Measurements from ENCODE around the gene CD164. TPM values are rescaled to one million over a fixed set of nuclear protein-coding genes. Genes with fewer than 3 reads are reported as not detected.
"Not testable (repeated sequence)": the region's sequence is repeated elsewhere in the genome, so short reads cannot be mapped to it uniquely, and the experiment has no call there.

CD164 gene
- total RNA-seq, 4 donors from 2014 or later = 87.2 to 198 (median 166) TPM

GRCh38 chr6:109372130-109372529 lies 10.1 kb downstream of the CD164 start:
- H3K4me1 ChIP-seq = peaks cover 0 to 60% (median 3%) of the 10 kb centered on the region in 3 donors
- peaks cover 9 to 89% of the 10 kb centered on the region in 2 donors for H3K36me3 ChIP-seq
- no peaks in the 10 kb centered on the region for H3K27me3 ChIP-seq
- no peak for ATAC-seq
- no peaks in the 10 kb centered on the region for H3K9me3 ChIP-seq
- H3K4me3 ChIP-seq = no peak overlapping the region
- WGBS, 2 donors (ENCODE audit: low coverage in 1 of 2) = 45 to 63% methylated on average over 2 of the region's 2 CpGs
- TF ChIP-seq POLR2AphosphoS5 (IDR thresholded peaks at IDR 0.05) = no peak
- TF ChIP-seq EP300 (IDR thresholded peaks at IDR 0.05) = no peak
- no peak for TF ChIP-seq POLR2A (IDR thresholded peaks at IDR 0.05)
- no peak for TF ChIP-seq CTCF (IDR thresholded peaks at IDR 0.05)
- H3K27ac ChIP-seq = no peak overlapping the region

GRCh38 chr6:109370792-109371191 lies 11.5 kb downstream of the CD164 start:
- no peak for ATAC-seq
- no peak for TF ChIP-seq CTCF (IDR thresholded peaks at IDR 0.05)
- no peak for TF ChIP-seq EP300 (IDR thresholded peaks at IDR 0.05)
- no peak for TF ChIP-seq POLR2A (IDR thresholded peaks at IDR 0.05)
- TF ChIP-seq POLR2AphosphoS5 (IDR thresholded peaks at IDR 0.05) = no peak
- no peak overlapping the region for H3K27ac ChIP-seq
- no peaks in the 10 kb centered on the region for H3K27me3 ChIP-seq
- H3K4me1 ChIP-seq = peaks cover 0 to 47% (median 3%) of the 10 kb centered on the region in 3 donors
- H3K36me3 ChIP-seq = peaks cover 6 to 89% of the 10 kb centered on the region in 2 donors
- no peak overlapping the region for H3K4me3 ChIP-seq
- no peaks in the 10 kb centered on the region for H3K9me3 ChIP-seq
- 50 to 74% methylated on average over 2 to 3 of the region's 3 CpGs for WGBS, 2 donors (ENCODE audit: low coverage in 1 of 2)

- H3K4me3 ChIP-seq = no peak overlapping the region
- no peak overlapping the region for H3K27ac ChIP-seq
- H3K4me1 ChIP-seq = peaks cover 0 to 47% (median 3%) of the 10 kb centered on the region in 3 donors
- no peak for ATAC-seq
- TF ChIP-seq CTCF (IDR thresholded peaks at IDR 0.05) (no peak), EP300 (IDR thresholded peaks at IDR 0.05) (no peak), POLR2A (IDR thresholded peaks at IDR 0.05) (no peak), POLR2AphosphoS5 (IDR thresholded peaks at IDR 0.05) (no peak)
- 52 to 75% methylated on average over 1 of the region's 1 CpG for WGBS, 2 donors (ENCODE audit: low coverage in 1 of 2)
- peaks cover 6 to 89% of the 10 kb centered on the region in 2 donors for H3K36me3 ChIP-seq
- H3K9me3 ChIP-seq = no peaks in the 10 kb centered on the region
- H3K27me3 ChIP-seq = no peaks in the 10 kb centered on the region
Measured at GRCh38 chr6:109370336-109370735, 11.9 kb downstream of the CD164 start.

GRCh38 chr6:109369728-109370127 lies 12.5 kb downstream of the CD164 start:
- Histone ChIP-seq H3K4me3 (no peak overlapping the region), H3K27ac (no peak overlapping the region), H3K27me3 (no peaks in the 10 kb centered on the region), H3K9me3 (no peaks in the 10 kb centered on the region), H3K4me1 (peaks cover 0 to 47% (median 3%) of the 10 kb centered on the region in 3 donors), H3K36me3 (peaks cover 4 to 89% of the 10 kb centered on the region in 2 donors)
- TF ChIP-seq CTCF (IDR thresholded peaks at IDR 0.05) (no peak), POLR2A (IDR thresholded peaks at IDR 0.05) (no peak), EP300 (IDR thresholded peaks at IDR 0.05) (no peak), POLR2AphosphoS5 (IDR thresholded peaks at IDR 0.05) (no peak)
- 81 to 90% methylated on average over 4 of the region's 4 CpGs for whole genome bisulfite sequencing, 2 donors (ENCODE audit: low coverage in 1 of 2)
- ATAC-seq = no peak

GRCh38 chr6:109364382-109365078 lies 17.7 kb downstream of the CD164 start:
- not testable (repeated sequence) for H3K27me3 ChIP-seq, H3K4me3 ChIP-seq, ATAC-seq, H3K27ac ChIP-seq, H3K9me3 ChIP-seq, H3K4me1 ChIP-seq
- WGBS, 2 donors (ENCODE audit: low coverage in 1 of 2) = 91 to 92% methylated on average over 4 to 5 of the region's 5 CpGs
- peaks cover 0 to 96% of the 10 kb centered on the region in 2 donors for H3K36me3 ChIP-seq

All from gastroesophageal sphincter (tissue), 4 donors.